Left ventricle myocardium inferior (tissue), 1 donor: ENCODE data around the gene KIRREL1. TPM values are rescaled to one million over a fixed set of nuclear protein-coding genes. Genes with fewer than 3 reads are reported as not detected.

ENCODE experiments used
- DNase-seq: peaks from one replicate; pipeline ENCODE4 v3.0.0-alpha.2; 2020
- H3K27ac ChIP-seq: fragments of 200-600 bp; replicated peaks from 2 replicates; pipeline ENCODE4 v1.8.0; 2021
- H3K27me3 ChIP-seq: fragments of 200-600 bp; 2 replicates; pipeline ENCODE4 v1.8.0; 2021; ENCODE audit warnings: low read depth
- H3K36me3 ChIP-seq: fragments of 200-600 bp; 2 replicates; pipeline ENCODE4 v1.8.0; 2021
- H3K4me1 ChIP-seq: fragments of 200-600 bp; 2 replicates; pipeline ENCODE4 v1.8.0; 2021
- H3K4me3 ChIP-seq: fragments of 200-600 bp; 2 replicates; pipeline ENCODE4 v1.8.0; 2021; ENCODE audit warnings: mild to moderate bottlenecking, moderate library complexity
- H3K9me3 ChIP-seq: fragments of 200-600 bp; replicated peaks from 2 replicates; pipeline ENCODE4 v1.8.0; 2021
- CTCF ChIP-seq: fragments of 200-600 bp; IDR thresholded peaks from 2 replicates; pipeline ENCODE4 v1.8.0; 2021; ENCODE audit warnings: antibody characterized with exemption, mild to moderate bottlenecking, borderline replicate concordance
- intact Hi-C: fragments of 100-400 bp; cut with micrococcal nuclease; formaldehyde crosslinking; loops from one replicate; pipeline ENCODE4 v1.11.0; 2022
- total RNA-seq: library from RNA; stranded (reverse); fragmentation: NEBNext Ultra II Directional; extraction: Animal tissue kit (Norgen Biotek cat#: 25700); gene quantifications from one replicate; pipeline ENCODE4 v1.2.1, GENCODE V29; 2021
- donor health status: DM: no; HTN: yes; CAD: no; lungs with severe emphysema.

Gene KIRREL1
- total RNA-seq, 1 donor from 2014 or later, result 7.3 TPM

- Histone ChIP-seq H3K27ac (no peak overlapping the region), H3K4me3 (no peak overlapping the region), H3K4me1 (no peaks in the 10 kb centered on the region), H3K36me3 (no peaks in the 10 kb centered on the region), H3K9me3 (no peaks in the 10 kb centered on the region), H3K27me3 (peaks cover 18% of the 10 kb centered on the region)
- TF ChIP-seq CTCF, result no peak
- no peak for DNase-seq
- intact Hi-C loops, result loop anchor here (10.0 kb wide), 1 partner anchor 130 kb away; no protein-coding TSS in a partner anchor
These were observed 9.0 kb upstream of the KIRREL1 start for GRCh38 chr1:157984469-157984868.

- no peak for TF ChIP-seq CTCF
- Histone ChIP-seq H3K27ac (no peak overlapping the region), H3K36me3 (no peaks in the 10 kb centered on the region), H3K4me3 (no peak overlapping the region), H3K27me3 (peaks cover 22% of the 10 kb centered on the region), H3K9me3 (no peaks in the 10 kb centered on the region), H3K4me1 (no peaks in the 10 kb centered on the region)
- intact Hi-C loops, result loop anchor here (10.0 kb wide), 1 partner anchor 129 kb away; no protein-coding TSS in a partner anchor
- DNase-seq, result no peak
These were observed 8.0 kb upstream of the KIRREL1 start for GRCh38 chr1:157985473-157985872.

DNA sequence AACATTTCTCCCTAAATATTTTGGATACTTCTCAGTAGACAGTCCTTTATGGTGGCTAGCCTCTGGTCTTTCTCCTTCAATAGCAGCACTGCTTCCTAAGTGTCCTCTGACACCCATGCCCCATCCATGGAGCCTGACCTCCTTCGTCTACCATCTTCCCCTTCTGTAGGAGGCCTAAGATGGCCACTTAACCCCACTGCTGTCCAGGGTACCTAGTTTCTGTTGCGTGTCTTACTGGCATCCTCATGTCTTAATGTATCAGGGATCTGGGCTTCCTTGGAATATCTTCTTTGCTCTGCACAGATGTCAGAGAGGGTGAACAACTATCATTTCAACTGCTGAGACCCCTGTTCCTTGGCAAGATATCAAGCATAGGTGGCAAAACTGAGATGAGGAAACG, 5.4 kb upstream of the KIRREL1 start:
- Histone ChIP-seq H3K27ac (no peak overlapping the region), H3K36me3 (no peaks in the 10 kb centered on the region), H3K27me3 (peaks cover 48% of the 10 kb centered on the region), H3K9me3 (no peaks in the 10 kb centered on the region), H3K4me1 (peaks cover 11% of the 10 kb centered on the region), H3K4me3 (no peak overlapping the region)
- DNase-seq, result no peak
- intact Hi-C loops, result loop anchor here (10.0 kb wide), 1 partner anchor 127 kb away; no protein-coding TSS in a partner anchor
- no peak for TF ChIP-seq CTCF

GRCh38 chr1:157992031-157992832, 1.2 kb upstream of the KIRREL1 start:
- Histone ChIP-seq H3K27me3 (peaks cover 55% of the 10 kb centered on the region), H3K36me3 (no peaks in the 10 kb centered on the region), H3K27ac (peak overlapping the region; percentile 90), H3K9me3 (no peaks in the 10 kb centered on the region), H3K4me3 (peak overlapping the region; percentile 90), H3K4me1 (peaks cover 35% of the 10 kb centered on the region)
- intact Hi-C loops, result loop anchor here (5.0 kb wide), 1 partner anchor 95 kb away; no protein-coding TSS in a partner anchor
- peak; percentile 98 for TF ChIP-seq CTCF
- DNase-seq, result peak; percentile 74

GRCh38 chr1:157992833-157993146, 655 bp upstream of the KIRREL1 start:
- H3K36me3 ChIP-seq, result no peaks in the 10 kb centered on the region
- no peak for TF ChIP-seq CTCF
- intact Hi-C loops, result loop anchor here (5.0 kb wide), 1 partner anchor 95 kb away; no protein-coding TSS in a partner anchor
- DNase-seq, result no peak
- H3K4me1 ChIP-seq, result peaks cover 35% of the 10 kb centered on the region
- peak overlapping the region; percentile 90 for H3K4me3 ChIP-seq
- H3K9me3 ChIP-seq, result no peaks in the 10 kb centered on the region
- H3K27me3 ChIP-seq, result peaks cover 54% of the 10 kb centered on the region
- H3K27ac ChIP-seq, result peak overlapping the region; percentile 90
